Transverse colon (tissue), 4 donors: Measurements from ENCODE around the gene PFKFB3. TPM values are rescaled to one million over a fixed set of nuclear protein-coding genes. Genes with fewer than 3 reads are reported as not detected.
"Not testable (repeated sequence)": the region's sequence is repeated elsewhere in the genome, so short reads cannot be mapped to it uniquely, and the experiment has no call there.

Source experiments
- DNase-seq: peaks from one replicate; pipeline ENCODE4 v3.0.0-alpha.2; 2019
- H3K27ac ChIP-seq, 4 donors: fragments of 200-600 bp; sonication (generic); 2 replicates each; pipeline ENCODE4 v1.5.1; 2016 to 2018; ENCODE audit warnings: inconsistent platforms in 4 of 4
- H3K27me3 ChIP-seq: fragments of 200-600 bp; sonication (generic); 2 replicates; pipeline ENCODE4 v1.5.1; 2017; ENCODE audit warnings: inconsistent platforms
- H3K36me3 ChIP-seq, 4 donors: fragments of 200-600 bp; sonication (generic); 2 replicates each; pipeline ENCODE4 v1.5.1; 2017 to 2019; ENCODE audit warnings: inconsistent platforms in 4 of 4
- H3K4me1 ChIP-seq, 4 donors: fragments of 200-600 bp; sonication (generic); 2 replicates each; pipeline ENCODE4 v1.5.1; 2017 to 2020; ENCODE audit warnings: inconsistent platforms in 4 of 4
- H3K4me3 ChIP-seq, 4 donors: fragments of 200-600 bp; sonication (generic); 1 replicate in 1 of 4; 2 replicates in 3 of 4; pipeline versions ENCODE4 v1.5.1 to v1.6.1; 2017 to 2019; ENCODE audit warnings: inconsistent platforms in 4 of 4
- H3K9me3 ChIP-seq, 2 donors: fragments of 200-600 bp; sonication (generic); 2 replicates each; pipeline ENCODE4 v1.5.1; 2017 to 2019; ENCODE audit warnings: inconsistent platforms in 2 of 2
- EP300 ChIP-seq: sonication (generic); formaldehyde crosslinking; IDR thresholded peaks from one replicate; pipeline ENCODE4 v1.6.1; 2017; ENCODE audit warnings: antibody characterized with exemption, low read depth
- POLR2A ChIP-seq: fragments of 450-650 bp; IDR thresholded peaks from one replicate; pipeline ENCODE4 v1.6.1; 2016; ENCODE audit warnings: antibody characterized with exemption, mild to moderate bottlenecking, moderate library complexity
- POLR2AphosphoS5 ChIP-seq, 3 donors: sonication (generic); formaldehyde crosslinking; IDR thresholded peaks; one replicate each; pipeline ENCODE4 v1.6.1; 2016; ENCODE audit warnings: antibody characterized with exemption in 3 of 3
- WGBS, 2 donors: methylation state at CpG; one replicate each; pipeline ENCODE4 v1.1.5; 2018; ENCODE audit warnings: low coverage in 1 of 2; 5-methylcytosine and 5-hydroxymethylcytosine counted together
- in situ Hi-C, 4 donors: fragments of 200-750 bp; cut with MboI; loops; one replicate each; pipeline versions ENCODE4 v1.15.0 to v1.15.1; 2017; ENCODE audit warnings: low sequenced_read_pairs in 3 of 4, low pct_ligation_motif_present in 1 of 4, low pct_unique_long_range_greater_than_20kb in 1 of 4
- intact Hi-C: fragments of 100-400 bp; cut with DNase I; formaldehyde crosslinking; loops from one replicate; pipeline ENCODE4 v1.15.1; 2023; ENCODE audit warnings: low total_unique reads
- total RNA-seq, 4 donors: library from RNA; depleted of rRNA; stranded (reverse); fragments of >200 nt; gene quantifications; one replicate each; pipeline ENCODE4 v1.1.0, GENCODE V29; 2016
- TF ChIP-seq, protein P1 (sequence below), 5 experiments: fragments of 200-600 bp in 3 of 5; fragments of 450-650 bp in 2 of 5; sonication (generic) in 3 of 5; IDR thresholded peaks; 1 replicate in 2 of 5; 2 replicates in 3 of 5; pipeline ENCODE4 v1.5.1; 2016 to 2017; ENCODE audit warnings: antibody characterized with exemption in 5 of 5, inconsistent platforms in 3 of 5, mild to moderate bottlenecking in 2 of 5, moderate library complexity in 1 of 5

Gene PFKFB3
- total RNA-seq, 4 donors from 2014 or later: 16.9 to 29.9 (median 20.2) TPM

DNA sequence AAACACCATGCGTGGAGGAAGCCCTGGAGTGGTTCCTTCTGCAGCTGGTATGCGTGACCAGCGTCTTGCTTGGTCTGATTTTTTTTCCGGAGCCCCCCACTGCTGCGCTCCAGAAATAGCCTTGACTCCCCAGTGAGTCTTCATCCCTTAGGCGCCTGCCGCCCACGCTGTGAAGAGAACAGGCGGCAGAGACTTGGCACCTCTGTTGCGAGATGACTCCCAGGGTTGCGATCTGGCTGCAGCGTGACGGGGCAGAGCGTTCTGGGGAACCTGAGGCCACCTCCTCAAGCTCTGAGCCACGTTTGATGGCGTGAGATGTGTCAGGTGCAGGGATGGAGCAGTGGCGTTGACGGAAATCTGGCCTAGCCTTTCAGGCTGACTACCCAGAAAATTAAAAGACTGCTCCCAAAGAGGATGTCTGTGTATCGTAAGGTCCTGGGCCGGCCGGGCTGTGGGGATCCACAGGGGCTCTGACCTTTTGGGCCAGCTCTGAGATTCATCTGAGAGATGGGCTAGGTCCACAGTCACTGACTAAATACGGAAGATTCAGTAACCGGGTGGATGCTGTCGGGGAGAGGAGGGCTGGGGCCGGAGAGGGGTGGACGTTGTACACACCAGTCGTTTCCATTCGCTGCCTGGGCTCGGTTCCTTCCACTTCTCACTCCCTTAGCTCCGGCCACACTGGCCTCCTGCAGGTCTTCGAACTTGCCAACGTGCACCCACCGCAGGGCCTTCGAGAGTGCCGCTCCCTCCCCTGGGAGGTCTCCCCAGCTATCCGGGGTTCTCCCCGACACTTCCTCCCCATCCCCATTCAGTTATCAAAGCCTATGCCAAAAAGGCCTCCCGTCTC, 33.8 kb downstream of the PFKFB3 start:
- Histone ChIP-seq H3K36me3 (peaks cover 0 to 20% (median 6%) of the 10 kb centered on the region in 4 donors), H3K4me1 (no peaks in the 10 kb centered on the region), H3K27ac (no peak overlapping the region), H3K27me3 (no peaks in the 10 kb centered on the region), H3K4me3 (no peak overlapping the region), H3K9me3 (no peaks in the 10 kb centered on the region)
- intact Hi-C loops (no loop called here), in situ Hi-C loops (loop anchor here in 1 of 4 donors (25.0 kb wide), 1 partner anchor 151 kb away; no protein-coding TSS in a partner anchor)
- 89 to 93% methylated on average over 5 to 38 of the region's 38 CpGs for WGBS, 2 donors
- TF ChIP-seq, protein P1, sequence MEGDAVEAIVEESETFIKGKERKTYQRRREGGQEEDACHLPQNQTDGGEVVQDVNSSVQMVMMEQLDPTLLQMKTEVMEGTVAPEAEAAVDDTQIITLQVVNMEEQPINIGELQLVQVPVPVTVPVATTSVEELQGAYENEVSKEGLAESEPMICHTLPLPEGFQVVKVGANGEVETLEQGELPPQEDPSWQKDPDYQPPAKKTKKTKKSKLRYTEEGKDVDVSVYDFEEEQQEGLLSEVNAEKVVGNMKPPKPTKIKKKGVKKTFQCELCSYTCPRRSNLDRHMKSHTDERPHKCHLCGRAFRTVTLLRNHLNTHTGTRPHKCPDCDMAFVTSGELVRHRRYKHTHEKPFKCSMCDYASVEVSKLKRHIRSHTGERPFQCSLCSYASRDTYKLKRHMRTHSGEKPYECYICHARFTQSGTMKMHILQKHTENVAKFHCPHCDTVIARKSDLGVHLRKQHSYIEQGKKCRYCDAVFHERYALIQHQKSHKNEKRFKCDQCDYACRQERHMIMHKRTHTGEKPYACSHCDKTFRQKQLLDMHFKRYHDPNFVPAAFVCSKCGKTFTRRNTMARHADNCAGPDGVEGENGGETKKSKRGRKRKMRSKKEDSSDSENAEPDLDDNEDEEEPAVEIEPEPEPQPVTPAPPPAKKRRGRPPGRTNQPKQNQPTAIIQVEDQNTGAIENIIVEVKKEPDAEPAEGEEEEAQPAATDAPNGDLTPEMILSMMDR (IDR thresholded peaks at IDR 0.05): no peak
- TF ChIP-seq EP300: no peak
- TF ChIP-seq POLR2AphosphoS5 (IDR thresholded peaks at IDR 0.05): no peak
- no peak for TF ChIP-seq POLR2A
- DNase-seq: no peak

DNA sequence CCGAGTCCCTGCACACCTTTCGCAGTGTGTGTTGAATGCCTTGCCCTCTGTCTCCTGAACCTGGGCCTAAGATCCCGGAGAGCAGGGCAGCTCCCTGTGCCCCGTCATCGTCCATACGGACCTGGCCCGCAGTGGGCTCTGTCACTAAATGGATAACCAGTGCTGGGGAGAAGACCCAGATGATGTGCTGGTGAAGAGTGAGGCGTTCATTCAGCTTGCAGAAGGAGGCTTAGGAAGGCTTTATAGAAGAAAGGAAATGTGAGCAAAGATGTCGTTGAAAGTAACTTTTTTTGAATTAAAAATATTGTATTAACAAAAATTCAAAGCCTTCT, 34.4 kb downstream of the PFKFB3 start:
- Histone ChIP-seq H3K4me3 (no peak overlapping the region), H3K4me1 (no peaks in the 10 kb centered on the region), H3K27me3 (no peaks in the 10 kb centered on the region), H3K36me3 (peaks cover 0 to 14% (median 6%) of the 10 kb centered on the region in 4 donors), H3K27ac (no peak overlapping the region), H3K9me3 (no peaks in the 10 kb centered on the region)
- intact Hi-C loops: no loop called here
- in situ Hi-C loops: loop anchor here in 1 of 4 donors (25.0 kb wide), 1 partner anchor 150 kb away; no protein-coding TSS in a partner anchor
- DNase-seq: no peak
- WGBS, 2 donors: 94 to 95% methylated on average over 7 to 9 of the region's 9 CpGs
- no peak for TF ChIP-seq POLR2AphosphoS5 (IDR thresholded peaks at IDR 0.05)
- no peak for TF ChIP-seq EP300
- TF ChIP-seq, protein P1 (IDR thresholded peaks at IDR 0.05): no peak
- TF ChIP-seq POLR2A: no peak

DNA sequence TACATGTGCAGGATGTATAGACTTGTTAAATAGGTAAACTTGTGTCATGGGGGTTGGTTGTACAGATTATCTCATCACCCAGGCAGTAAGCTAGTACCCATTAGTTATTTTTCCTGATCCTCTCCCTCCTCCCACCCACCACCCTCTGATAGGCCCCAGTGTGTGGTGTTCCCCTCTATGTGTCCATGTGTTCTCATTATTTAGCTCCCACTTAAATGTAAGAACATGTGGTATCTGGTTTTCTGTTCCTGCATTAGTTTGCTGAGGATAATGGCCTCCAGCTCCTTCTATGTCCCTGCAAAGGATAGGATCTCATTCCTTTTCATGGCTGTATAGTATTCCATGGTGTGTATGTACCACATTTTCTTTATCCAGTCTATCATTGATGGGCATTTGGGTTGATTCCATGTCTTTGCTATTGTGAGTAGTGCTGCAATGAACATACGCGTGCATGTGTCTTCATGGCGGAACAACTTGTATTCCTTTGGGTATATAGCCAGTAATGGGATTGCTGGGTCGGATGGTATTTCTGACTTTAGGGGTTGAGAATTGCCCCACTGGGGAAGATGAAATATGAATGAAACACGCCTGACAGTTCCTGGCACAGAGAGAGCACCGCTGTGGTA, 36.0 kb downstream of the PFKFB3 start:
- peak overlapping the region in 1 of 4 donors; percentile 41 for H3K27ac ChIP-seq
- in situ Hi-C loops: loop anchor here in 1 of 4 donors (25.0 kb wide), 1 partner anchor 149 kb away; no protein-coding TSS in a partner anchor
- intact Hi-C loops, H3K36me3 ChIP-seq, H3K4me1 ChIP-seq, H3K9me3 ChIP-seq, H3K27me3 ChIP-seq, H3K4me3 ChIP-seq, DNase-seq: not testable (repeated sequence)
- WGBS, 2 donors: 94% methylated on average over 6 of the region's 6 CpGs; no CpG with 5 or more reads in 1 of the 2 donors

DNA sequence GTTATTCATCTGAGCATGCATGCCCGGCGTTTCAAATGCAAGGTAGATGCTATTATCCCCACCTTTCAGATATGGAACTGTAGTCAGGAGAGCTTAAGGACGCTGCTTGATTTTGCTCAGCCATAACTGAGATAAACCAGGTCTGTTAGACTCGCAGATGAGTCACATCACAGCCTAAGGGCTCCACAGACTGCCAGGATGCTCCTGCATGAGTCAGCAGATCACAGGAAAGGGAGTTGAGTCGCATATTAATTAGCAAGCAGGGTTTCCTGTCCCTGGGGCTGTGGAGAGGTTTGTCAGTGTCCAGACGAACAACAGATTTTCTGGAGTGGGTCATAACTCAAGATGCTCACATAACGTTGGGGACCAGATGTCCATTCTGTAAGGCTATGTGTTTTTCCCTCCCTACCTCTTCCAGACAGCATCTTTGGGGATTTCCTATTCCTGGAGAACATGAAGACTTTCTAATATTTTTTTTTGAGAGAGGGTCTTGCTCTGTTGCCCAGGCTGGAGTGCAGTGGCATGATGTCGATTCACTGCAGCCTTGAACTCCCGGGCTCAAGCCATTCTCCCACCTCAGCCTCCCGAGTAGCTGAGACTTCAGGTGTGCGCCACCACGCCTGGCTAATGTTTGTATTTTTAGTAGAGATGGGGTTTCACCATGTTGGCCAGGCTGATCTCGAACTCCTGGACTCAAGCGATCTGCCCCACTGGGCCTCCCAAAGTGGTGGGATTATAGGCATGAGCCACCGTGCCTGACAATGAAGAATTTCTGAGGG, 36.7 kb downstream of the PFKFB3 start:
- H3K36me3 ChIP-seq: peaks cover 0 to 5% (median 0%) of the 10 kb centered on the region in 4 donors
- H3K27me3 ChIP-seq: no peaks in the 10 kb centered on the region
- intact Hi-C loops (no loop called here), in situ Hi-C loops (loop anchor here in 1 of 4 donors (25.0 kb wide), 1 partner anchor 148 kb away; no protein-coding TSS in a partner anchor)
- TF ChIP-seq POLR2A: no peak
- peak; percentile 45 to 80 (median 78) for TF ChIP-seq POLR2AphosphoS5 (IDR thresholded peaks at IDR 0.05)
- WGBS, 2 donors: 70 to 86% methylated on average over 7 to 15 of the region's 15 CpGs
- peak; percentile 42 for DNase-seq
- H3K4me1 ChIP-seq: no peaks in the 10 kb centered on the region
- no peaks in the 10 kb centered on the region for H3K9me3 ChIP-seq
- no peak overlapping the region for H3K4me3 ChIP-seq
- peak overlapping the region in 2 of 4 donors; percentile 2 to 41 for H3K27ac ChIP-seq
